GM12873 (cell line): ENCODE measurements around the gene MRPL22.

Experiments
- CTCF ChIP-seq: IDR thresholded peaks from 2 replicates; pipeline ENCODE4 v1.5.1; 2012; ENCODE audit warnings: low read depth, mild to moderate bottlenecking, moderate library complexity, low read length, control low read depth; ENCODE audit not compliant: insufficient read depth; ENCODE audit errors: missing control alignments

The MRPL22 gene

GRCh38 chr5:154899151-154899816 lies 41.6 kb upstream of the MRPL22 start:
- no peak for TF ChIP-seq CTCF

GRCh38 chr5:154900066-154900465 lies 40.8 kb upstream of the MRPL22 start:
- no peak for TF ChIP-seq CTCF

GRCh38 chr5:154901276-154901675 lies 39.6 kb upstream of the MRPL22 start:
- TF ChIP-seq CTCF, result no peak

- TF ChIP-seq CTCF, result no peak
Observed at GRCh38 chr5:154901913-154902312, 39.0 kb upstream of the MRPL22 start.

GRCh38 chr5:154916874-154917273 lies 24.0 kb upstream of the MRPL22 start:
- TF ChIP-seq CTCF, result no peak

- no peak for TF ChIP-seq CTCF
Observed at GRCh38 chr5:154917757-154918156, 23.1 kb upstream of the MRPL22 start.

- no peak for TF ChIP-seq CTCF
Observed at GRCh38 chr5:154923441-154924430, 17.1 kb upstream of the MRPL22 start.
